ENCODE results near the gene APBA2. TPM values are rescaled to one million over a fixed set of nuclear protein-coding genes. Genes with fewer than 3 reads are reported as not detected.

The APBA2 gene
- total RNA-seq, 1 experiment from 2014 or later: 0.31 TPM

DNA sequence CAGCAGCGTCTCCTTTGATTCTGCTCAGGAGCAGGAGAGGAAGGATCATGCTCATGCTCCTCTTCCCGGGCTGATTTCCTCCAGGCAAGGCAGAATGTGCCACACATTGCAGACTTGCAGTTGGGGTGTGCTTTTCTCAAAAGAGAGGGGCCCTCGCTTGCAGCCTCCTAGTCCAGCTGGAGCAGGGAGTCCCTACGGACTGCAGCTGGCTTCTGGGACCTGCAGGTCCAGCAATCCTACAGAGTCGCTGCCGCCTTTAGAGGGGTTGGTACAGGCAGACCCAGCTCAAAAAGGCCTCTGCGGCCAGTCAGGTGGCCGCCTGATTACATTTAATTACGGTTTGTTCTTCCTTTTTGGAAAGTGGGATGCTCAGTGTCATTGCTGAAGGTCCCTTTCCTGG, 210.0 kb downstream of the APBA2 start:
- H3K4me3 ChIP-seq (ENCODE audit: low read depth in 2 of 2, low read length in 2 of 2): no peak overlapping the region
- no peak overlapping the region for H3K27ac ChIP-seq (ENCODE audit: low read length)
- H3K36me3 ChIP-seq (ENCODE audit: control insufficient read depth, insufficient read depth, low read length): no peaks in the 10 kb centered on the region
- POLR2A ChIA-PET: no interaction called here
- no peaks in the 10 kb centered on the region for H3K27me3 ChIP-seq (ENCODE audit: control insufficient read depth, insufficient read depth, low read length)
- ATAC-seq (no peak), DNase-seq (ENCODE audit: low read depth, low spot score) (no peak)
- intact Hi-C loops (cut with micrococcal nuclease; ENCODE audit: unreplicated experiment) (no loop called here), in situ Hi-C loops (cut with HindIII; ENCODE audit: low pct_unique_long_range_greater_than_20kb, low sequenced_read_pairs) (no loop called here)
- CTCF ChIA-PET: no interaction called here
- BruUV-seq (replicated peaks): no TSS peak
- no peaks in the 10 kb centered on the region for H3K4me1 ChIP-seq (ENCODE audit: control insufficient read depth, insufficient read depth, low read length)
- H3K9me3 ChIP-seq (ENCODE audit: control insufficient read depth, insufficient read depth, low read depth, low read length): no peaks in the 10 kb centered on the region
- TF ChIP-seq TCF7L2 (IDR thresholded peaks at IDR 0.05; ENCODE audit: low read depth, low read length): no peak

DNA sequence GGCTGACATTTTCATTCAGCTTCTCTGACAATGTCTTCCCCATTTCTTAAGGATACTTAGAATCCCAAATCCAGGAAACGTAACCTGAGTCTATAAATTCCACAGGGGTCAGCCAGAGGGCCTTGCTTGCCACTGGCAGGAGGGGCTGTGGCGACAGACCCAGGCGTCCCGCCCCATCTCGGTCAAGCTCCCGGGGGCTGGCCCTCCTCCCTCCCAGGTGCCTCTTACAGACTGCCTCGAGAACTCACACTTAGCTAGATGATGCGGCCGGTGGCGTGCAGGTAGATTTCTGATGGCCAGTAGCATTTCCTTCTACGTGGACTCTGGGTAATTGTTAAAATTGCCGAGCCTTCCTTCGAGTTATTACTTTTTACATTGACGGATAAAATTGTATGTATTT, 211.4 kb downstream of the APBA2 start:
- ATAC-seq (no peak), DNase-seq (ENCODE audit: low read depth, low spot score) (no peak)
- Histone ChIP-seq H3K9me3 (ENCODE audit: control insufficient read depth, insufficient read depth, low read depth, low read length) (no peaks in the 10 kb centered on the region), H3K27me3 (ENCODE audit: control insufficient read depth, insufficient read depth, low read length) (no peaks in the 10 kb centered on the region), H3K4me3 (ENCODE audit: low read depth in 2 of 2, low read length in 2 of 2) (no peak overlapping the region), H3K4me1 (ENCODE audit: control insufficient read depth, insufficient read depth, low read length) (no peaks in the 10 kb centered on the region), H3K36me3 (ENCODE audit: control insufficient read depth, insufficient read depth, low read length) (no peaks in the 10 kb centered on the region), H3K27ac (ENCODE audit: low read length) (no peak overlapping the region)
- TF ChIP-seq SIN3A (IDR thresholded peaks at IDR 0.05; ENCODE audit: borderline replicate concordance, insufficient read depth, low read depth, low read length) (no peak), POLR2AphosphoS5 (IDR thresholded peaks at IDR 0.05; ENCODE audit: low read depth, low read length) (no peak), TCF7L2 (IDR thresholded peaks at IDR 0.05; ENCODE audit: low read depth, low read length) (no peak)
- TF ChIP-seq, protein P1, sequence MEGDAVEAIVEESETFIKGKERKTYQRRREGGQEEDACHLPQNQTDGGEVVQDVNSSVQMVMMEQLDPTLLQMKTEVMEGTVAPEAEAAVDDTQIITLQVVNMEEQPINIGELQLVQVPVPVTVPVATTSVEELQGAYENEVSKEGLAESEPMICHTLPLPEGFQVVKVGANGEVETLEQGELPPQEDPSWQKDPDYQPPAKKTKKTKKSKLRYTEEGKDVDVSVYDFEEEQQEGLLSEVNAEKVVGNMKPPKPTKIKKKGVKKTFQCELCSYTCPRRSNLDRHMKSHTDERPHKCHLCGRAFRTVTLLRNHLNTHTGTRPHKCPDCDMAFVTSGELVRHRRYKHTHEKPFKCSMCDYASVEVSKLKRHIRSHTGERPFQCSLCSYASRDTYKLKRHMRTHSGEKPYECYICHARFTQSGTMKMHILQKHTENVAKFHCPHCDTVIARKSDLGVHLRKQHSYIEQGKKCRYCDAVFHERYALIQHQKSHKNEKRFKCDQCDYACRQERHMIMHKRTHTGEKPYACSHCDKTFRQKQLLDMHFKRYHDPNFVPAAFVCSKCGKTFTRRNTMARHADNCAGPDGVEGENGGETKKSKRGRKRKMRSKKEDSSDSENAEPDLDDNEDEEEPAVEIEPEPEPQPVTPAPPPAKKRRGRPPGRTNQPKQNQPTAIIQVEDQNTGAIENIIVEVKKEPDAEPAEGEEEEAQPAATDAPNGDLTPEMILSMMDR (IDR thresholded peaks at IDR 0.05): no peak
- TF ChIP-seq, protein P2, sequence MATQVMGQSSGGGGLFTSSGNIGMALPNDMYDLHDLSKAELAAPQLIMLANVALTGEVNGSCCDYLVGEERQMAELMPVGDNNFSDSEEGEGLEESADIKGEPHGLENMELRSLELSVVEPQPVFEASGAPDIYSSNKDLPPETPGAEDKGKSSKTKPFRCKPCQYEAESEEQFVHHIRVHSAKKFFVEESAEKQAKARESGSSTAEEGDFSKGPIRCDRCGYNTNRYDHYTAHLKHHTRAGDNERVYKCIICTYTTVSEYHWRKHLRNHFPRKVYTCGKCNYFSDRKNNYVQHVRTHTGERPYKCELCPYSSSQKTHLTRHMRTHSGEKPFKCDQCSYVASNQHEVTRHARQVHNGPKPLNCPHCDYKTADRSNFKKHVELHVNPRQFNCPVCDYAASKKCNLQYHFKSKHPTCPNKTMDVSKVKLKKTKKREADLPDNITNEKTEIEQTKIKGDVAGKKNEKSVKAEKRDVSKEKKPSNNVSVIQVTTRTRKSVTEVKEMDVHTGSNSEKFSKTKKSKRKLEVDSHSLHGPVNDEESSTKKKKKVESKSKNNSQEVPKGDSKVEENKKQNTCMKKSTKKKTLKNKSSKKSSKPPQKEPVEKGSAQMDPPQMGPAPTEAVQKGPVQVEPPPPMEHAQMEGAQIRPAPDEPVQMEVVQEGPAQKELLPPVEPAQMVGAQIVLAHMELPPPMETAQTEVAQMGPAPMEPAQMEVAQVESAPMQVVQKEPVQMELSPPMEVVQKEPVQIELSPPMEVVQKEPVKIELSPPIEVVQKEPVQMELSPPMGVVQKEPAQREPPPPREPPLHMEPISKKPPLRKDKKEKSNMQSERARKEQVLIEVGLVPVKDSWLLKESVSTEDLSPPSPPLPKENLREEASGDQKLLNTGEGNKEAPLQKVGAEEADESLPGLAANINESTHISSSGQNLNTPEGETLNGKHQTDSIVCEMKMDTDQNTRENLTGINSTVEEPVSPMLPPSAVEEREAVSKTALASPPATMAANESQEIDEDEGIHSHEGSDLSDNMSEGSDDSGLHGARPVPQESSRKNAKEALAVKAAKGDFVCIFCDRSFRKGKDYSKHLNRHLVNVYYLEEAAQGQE (IDR thresholded peaks at IDR 0.05; ENCODE audit: insufficient read depth in 1 of 2, low read depth in 2 of 2, low read length in 1 of 2): no peak
- no TSS peak for BruUV-seq (replicated peaks)
- CTCF ChIA-PET: no interaction called here
- intact Hi-C loops (cut with micrococcal nuclease; ENCODE audit: unreplicated experiment): no loop called here
- in situ Hi-C loops (cut with HindIII; ENCODE audit: low pct_unique_long_range_greater_than_20kb, low sequenced_read_pairs): no loop called here
- POLR2A ChIA-PET: no interaction called here

DNA sequence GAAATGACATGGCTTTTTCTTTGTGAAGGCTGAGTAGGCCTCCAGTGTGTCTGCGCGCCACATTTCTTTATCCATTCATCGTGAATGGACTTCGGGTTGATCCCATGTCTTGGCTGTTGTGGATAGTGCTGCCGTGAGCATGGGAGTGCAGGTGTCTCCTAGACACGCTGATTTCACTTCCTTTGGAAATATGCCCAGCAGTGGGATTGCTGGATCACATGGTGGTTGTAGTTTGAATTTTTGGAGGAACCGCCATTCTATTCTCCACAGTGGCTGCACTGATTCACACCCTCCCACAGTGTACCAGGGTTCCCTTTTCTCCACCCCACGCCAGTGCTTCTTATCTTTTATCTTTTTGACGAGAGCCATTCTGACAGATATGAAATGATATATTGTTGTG, 212.2 kb downstream of the APBA2 start:
- Histone ChIP-seq H3K4me1 (ENCODE audit: control insufficient read depth, insufficient read depth, low read length) (no peaks in the 10 kb centered on the region), H3K9me3 (ENCODE audit: control insufficient read depth, insufficient read depth, low read depth, low read length) (no peaks in the 10 kb centered on the region), H3K27ac (ENCODE audit: low read length) (no peak overlapping the region), H3K36me3 (ENCODE audit: control insufficient read depth, insufficient read depth, low read length) (no peaks in the 10 kb centered on the region), H3K27me3 (ENCODE audit: control insufficient read depth, insufficient read depth, low read length) (no peaks in the 10 kb centered on the region), H3K4me3 (ENCODE audit: low read depth in 2 of 2, low read length in 2 of 2) (no peak overlapping the region)
- BruUV-seq (replicated peaks): no TSS peak
- TF ChIP-seq POLR2AphosphoS5 (IDR thresholded peaks at IDR 0.05; ENCODE audit: low read depth, low read length): no peak
- TF ChIP-seq, protein P2 (IDR thresholded peaks at IDR 0.05; ENCODE audit: insufficient read depth in 1 of 2, low read depth in 2 of 2, low read length in 1 of 2): no peak
- no peak for TF ChIP-seq SIN3A (IDR thresholded peaks at IDR 0.05; ENCODE audit: borderline replicate concordance, insufficient read depth, low read depth, low read length)
- TF ChIP-seq TCF7L2 (IDR thresholded peaks at IDR 0.05; ENCODE audit: low read depth, low read length): no peak
- TF ChIP-seq, protein P1 (IDR thresholded peaks at IDR 0.05): no peak
- DNase-seq (ENCODE audit: low read depth, low spot score) (no peak), ATAC-seq (no peak)
- in situ Hi-C loops (cut with HindIII; ENCODE audit: low pct_unique_long_range_greater_than_20kb, low sequenced_read_pairs) (no loop called here), intact Hi-C loops (cut with micrococcal nuclease; ENCODE audit: unreplicated experiment) (no loop called here)
- ChIA-PET CTCF (no interaction called here), POLR2A (no interaction called here)
